Pancreas (tissue), 10 donors: ENCODE measurements around the gene RGPD6. TPM values are rescaled to one million over a fixed set of nuclear protein-coding genes. Genes with fewer than 3 reads are reported as not detected.
"Not testable (repeated sequence)": the region's sequence is repeated elsewhere in the genome, so short reads cannot be mapped to it uniquely, and the experiment has no call there.

Experiments
- ATAC-seq, 4 donors: fragments of 200-7000 bp; cut with Tn5 transposase; one replicate each; pipeline versions ENCODE4 v1.8.0 to v1.9.1; 2020; ENCODE audit warnings: mild to moderate bottlenecking in 4 of 4, moderate library complexity in 4 of 4
- DNase-seq, 6 donors: peaks; one replicate each; pipeline ENCODE4 v3.0.0-alpha.2; 2020
- FAIRE-seq: peaks from 2 replicates; lab custom pipeline; 2012; peaks lifted over from hg19 to GRCh38; lab: Jason Lieb, UNC
- H3K27ac ChIP-seq, 4 donors: fragments of 200-600 bp; sonication (generic); 1 replicate in 3 of 4; 2 replicates in 1 of 4; pipeline versions ENCODE4 v1.5.0 to v1.8.0; 2020
- H3K27me3 ChIP-seq, 4 donors: fragments of 200-600 bp; one replicate each; pipeline ENCODE4 v1.8.0; 2021
- H3K36me3 ChIP-seq, 3 donors: fragments of 200-600 bp; sonication (generic) in 1 of 3; one replicate each; pipeline versions ENCODE4 v1.5.0 to v1.8.0; 2020 to 2021
- H3K4me1 ChIP-seq, 3 donors: fragments of 200-600 bp; one replicate each; pipeline ENCODE4 v1.8.0; 2021
- H3K4me3 ChIP-seq, 4 donors: fragments of 200-600 bp; sonication (generic) in 2 of 4; one replicate each; pipeline versions ENCODE4 v1.5.0 to v1.8.0; 2020 to 2021
- H3K9me3 ChIP-seq, 4 donors: fragments of 200-600 bp; one replicate each; pipeline ENCODE4 v1.8.0; 2021
- WGBS, 2 donors: extraction: QIAGEN DNeasy Blood & Tissue Kit; methylation state at CpG; one replicate each; pipeline ENCODE4 v1.1.7; 2013; 5-methylcytosine and 5-hydroxymethylcytosine counted together
- intact Hi-C, 3 donors: fragments of 100-400 bp; cut with DNase I; formaldehyde crosslinking; loops; one replicate each; pipeline versions ENCODE4 v1.11.1 to v1.14.2; 2022
- polyA plus RNA-seq, 2 donors: library from polyadenylated mRNA; stranded (reverse); fragments of 200-250 nt; gene quantifications; one replicate each; pipeline ENCODE4 v1.2.3, GENCODE V29; 2013
- total RNA-seq, 6 donors: library from RNA; stranded (reverse); fragmentation: NEBNext Ultra II Directional in 4 of 6; extraction: Animal tissue kit (Norgen Biotek cat#: 25700) in 4 of 6; gene quantifications; one replicate each; pipeline versions ENCODE4 v1.2.1 to v1.2.4, GENCODE V29; 2021 to 2023
- donor health status: healthy with polysubstance abuse.
- donor health status: DM: no; HTN: no; CAD: no; lungs with moderate emphysema.
- donor health status: DM: no; HTN: no; CAD: no.
- donor health status: control.
- donor health status: control.
- donor health status: Bipolar disorder and iron deficiency.
- donor health status: DM: yes; HTN: yes; CAD: no.
- donor health status: DM: no; HTN: no; CAD: no.
- donor health status: DM: no; HTN: no; CAD: no.
- donor health status: DM: yes; HTN: yes; CAD: no.

RGPD6 gene
- total and polyA plus RNA-seq, 8 donors, result 7.2 to 30.2 (median 12.3) TPM

GRCh38 chr2:110589677-110590330, 12.8 kb upstream of the RGPD6 start:
- intact Hi-C loops, H3K27ac ChIP-seq, H3K36me3 ChIP-seq, ATAC-seq, H3K9me3 ChIP-seq, DNase-seq, H3K4me3 ChIP-seq, H3K4me1 ChIP-seq, H3K27me3 ChIP-seq, FAIRE-seq: not testable (repeated sequence)
- no CpG with 5 or more reads among the region's 15 CpGs for WGBS, 2 donors

DNA sequence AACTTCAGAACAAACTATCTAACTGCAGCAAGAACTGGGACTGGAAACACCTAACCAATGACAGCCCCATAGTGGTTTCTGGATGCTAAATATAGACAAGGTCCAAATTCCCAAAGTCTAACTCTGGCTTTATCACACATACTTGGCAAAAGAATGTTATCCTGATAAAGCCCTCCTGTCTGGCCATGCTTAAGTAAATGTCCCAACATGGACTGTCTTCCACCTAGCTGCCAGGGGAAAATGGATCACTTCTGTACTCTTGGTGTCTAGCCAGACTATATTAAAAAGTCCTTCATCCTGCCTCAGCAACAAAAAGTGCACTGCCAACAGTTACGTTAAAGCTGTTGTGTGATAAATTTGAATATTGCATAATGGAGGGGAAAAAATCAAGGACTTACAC, 11.5 kb upstream of the RGPD6 start:
- DNase-seq, H3K4me1 ChIP-seq, H3K9me3 ChIP-seq, intact Hi-C loops, H3K36me3 ChIP-seq, H3K4me3 ChIP-seq, H3K27me3 ChIP-seq, H3K27ac ChIP-seq: not testable (repeated sequence)
- FAIRE-seq (peak; percentile 13), ATAC-seq (peak; percentile 52 to 90 (median 75))
- WGBS, 2 donors, result no CpG with 5 or more reads among the region's 1 CpG

DNA sequence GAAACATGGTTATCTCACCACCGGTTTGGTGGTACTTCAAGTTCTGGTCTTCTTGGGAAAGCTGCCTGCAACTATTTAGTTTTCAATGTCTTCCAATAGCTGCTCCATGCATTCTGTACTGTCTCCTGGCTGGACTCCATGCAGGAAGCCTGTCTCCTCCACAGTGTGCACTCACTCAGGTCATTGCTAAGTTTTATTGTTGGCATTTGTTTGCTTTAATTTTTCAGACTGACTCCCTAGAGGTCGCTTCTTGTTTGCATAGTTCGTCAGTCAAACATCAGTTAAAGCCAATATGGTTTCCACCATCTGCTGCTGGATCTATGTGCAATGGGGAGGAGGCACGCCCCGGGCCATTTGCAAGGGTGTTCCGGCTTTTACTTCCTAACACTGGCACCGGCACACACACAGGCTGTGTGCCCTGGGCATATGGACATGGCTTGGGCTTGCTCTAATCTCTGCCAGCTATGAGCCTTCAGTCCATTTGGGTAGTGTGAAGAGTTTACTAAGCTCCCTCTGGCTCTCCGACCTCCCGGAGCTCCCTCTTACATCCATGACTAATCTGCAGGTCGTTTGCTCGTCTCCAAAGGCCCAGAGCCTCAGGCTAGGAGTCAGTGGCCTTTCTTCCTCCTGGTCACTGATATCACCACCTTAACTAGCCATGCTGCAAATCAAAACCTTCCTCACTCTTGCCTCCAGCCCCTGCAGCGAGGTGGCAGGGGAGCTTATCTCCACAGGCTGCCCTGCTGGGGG, 2.4 kb upstream of the RGPD6 start:
- H3K36me3 ChIP-seq, DNase-seq: not testable (repeated sequence)
- WGBS, 2 donors, result no CpG with 5 or more reads among the region's 12 CpGs

GRCh38 chr2:110578429-110578828, 1.4 kb upstream of the RGPD6 start:
- H3K27me3 ChIP-seq, H3K9me3 ChIP-seq, intact Hi-C loops, H3K4me1 ChIP-seq, H3K36me3 ChIP-seq, FAIRE-seq, H3K27ac ChIP-seq, H3K4me3 ChIP-seq, DNase-seq: not testable (repeated sequence)
- ATAC-seq, result peak in 3 of 4 donors; percentile 46 to 51 (median 51)
- no CpG with 5 or more reads among the region's 1 CpG for WGBS, 2 donors

More for the DNA sequence above, 2.4 kb upstream of the RGPD6 start:
- H3K4me1 ChIP-seq, H3K9me3 ChIP-seq, FAIRE-seq, H3K27me3 ChIP-seq, H3K4me3 ChIP-seq, H3K27ac ChIP-seq, intact Hi-C loops: not testable (repeated sequence)
- ATAC-seq, result peak in 2 of 4 donors; percentile 5 to 8

- not testable (repeated sequence) for DNase-seq
These were observed 77.2 kb downstream of the RGPD6 start for GRCh38 chr2:110499755-110500377.

GRCh38 chr2:110496027-110496426, 81.0 kb downstream of the RGPD6 start:
- FAIRE-seq, H3K27me3 ChIP-seq, H3K4me3 ChIP-seq, H3K27ac ChIP-seq, H3K36me3 ChIP-seq, intact Hi-C loops, DNase-seq, H3K4me1 ChIP-seq, ATAC-seq, H3K9me3 ChIP-seq: not testable (repeated sequence)
- no CpG with 5 or more reads among the region's 6 CpGs for WGBS, 2 donors

More at GRCh38 chr2:110499755-110500377, 77.2 kb downstream of the RGPD6 start:
- H3K9me3 ChIP-seq, H3K27me3 ChIP-seq, H3K36me3 ChIP-seq, H3K4me3 ChIP-seq, H3K27ac ChIP-seq, intact Hi-C loops, H3K4me1 ChIP-seq: not testable (repeated sequence)
- FAIRE-seq (peak; percentile 29), ATAC-seq (peak; percentile 67 to 98 (median 94))
- no CpG with 5 or more reads among the region's 8 CpGs for WGBS, 2 donors

DNA sequence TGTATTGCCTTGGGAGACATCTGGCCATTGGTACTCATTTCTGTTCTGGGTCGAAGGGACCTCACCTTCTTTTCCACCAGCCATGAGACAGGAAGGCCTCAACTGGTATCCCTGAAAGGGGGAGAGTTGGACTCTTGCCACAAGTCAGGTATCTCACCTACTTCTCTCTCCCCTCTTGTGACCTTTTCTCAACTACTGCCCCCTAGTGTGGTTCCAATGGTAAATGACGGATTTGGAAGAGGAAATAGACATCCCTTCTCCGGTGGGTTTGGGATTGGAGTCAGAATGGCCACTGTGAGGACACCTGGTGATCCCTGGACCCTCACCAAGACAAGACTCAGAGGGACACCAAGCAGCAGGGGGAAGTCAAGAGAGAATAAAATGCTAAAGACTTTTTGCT, 82.5 kb downstream of the RGPD6 start:
- intact Hi-C loops, H3K4me1 ChIP-seq, ATAC-seq, H3K9me3 ChIP-seq, H3K27ac ChIP-seq, H3K27me3 ChIP-seq, H3K36me3 ChIP-seq, FAIRE-seq, H3K4me3 ChIP-seq, DNase-seq: not testable (repeated sequence)
- no CpG with 5 or more reads among the region's 3 CpGs for WGBS, 2 donors

GRCh38 chr2:110488991-110489390, 88.0 kb downstream of the RGPD6 start:
- H3K27ac ChIP-seq, H3K4me3 ChIP-seq, intact Hi-C loops, ATAC-seq, H3K36me3 ChIP-seq, H3K27me3 ChIP-seq, DNase-seq, H3K9me3 ChIP-seq, H3K4me1 ChIP-seq: not testable (repeated sequence)
- no CpG with 5 or more reads among the region's 1 CpG for WGBS, 2 donors
- FAIRE-seq, result peak; percentile 76

DNA sequence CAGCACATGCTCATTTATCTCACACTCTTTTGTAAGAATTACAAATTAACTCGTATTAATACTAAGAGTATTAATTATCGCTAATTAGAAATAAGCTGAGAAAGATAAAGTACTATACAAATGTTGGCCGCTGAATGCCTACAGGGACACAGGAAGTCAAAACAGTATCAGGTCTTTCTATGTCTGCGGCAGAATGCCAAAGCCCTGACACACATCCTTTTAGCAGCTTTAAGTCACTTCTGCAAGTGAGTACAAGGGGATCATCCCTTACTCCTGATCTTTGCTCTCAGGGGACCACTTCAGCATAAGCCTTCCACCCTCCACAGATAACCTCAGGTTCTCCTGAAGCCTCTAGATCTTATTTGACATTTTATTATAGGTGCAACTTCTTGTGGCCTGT, 94.3 kb downstream of the RGPD6 start:
- DNase-seq, H3K4me1 ChIP-seq, ATAC-seq, intact Hi-C loops, H3K36me3 ChIP-seq, H3K4me3 ChIP-seq, H3K27me3 ChIP-seq, FAIRE-seq, H3K27ac ChIP-seq, H3K9me3 ChIP-seq: not testable (repeated sequence)
- WGBS, 2 donors, result no CpG with 5 or more reads among the region's 4 CpGs

- H3K4me1 ChIP-seq, H3K27me3 ChIP-seq, H3K36me3 ChIP-seq, intact Hi-C loops, FAIRE-seq, DNase-seq, H3K27ac ChIP-seq, H3K4me3 ChIP-seq, H3K9me3 ChIP-seq: not testable (repeated sequence)
- peak; percentile 69 to 83 (median 82) for ATAC-seq
- no CpG with 5 or more reads among the region's 3 CpGs for WGBS, 2 donors
These were observed 95.8 kb downstream of the RGPD6 start for GRCh38 chr2:110481200-110481599.

DNA sequence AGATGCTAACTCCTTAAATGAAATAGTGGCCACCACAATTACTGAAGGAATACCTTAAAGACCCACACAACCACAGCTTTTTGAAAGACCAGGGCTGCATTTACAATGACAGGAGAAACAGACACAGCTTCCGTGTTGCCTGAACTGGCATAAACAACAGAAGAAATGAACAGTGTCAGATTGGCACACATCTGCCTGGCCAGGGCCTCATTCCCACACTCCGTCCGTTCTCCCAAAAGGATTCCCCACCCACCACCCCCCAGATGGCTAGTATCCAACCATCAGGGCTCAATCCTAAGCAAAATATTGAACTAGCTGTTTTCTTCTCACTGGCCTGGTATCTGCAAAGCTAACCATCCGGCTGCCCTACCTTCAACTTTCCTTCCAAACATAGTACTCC, 96.9 kb downstream of the RGPD6 start:
- H3K27me3 ChIP-seq, FAIRE-seq, intact Hi-C loops, H3K36me3 ChIP-seq, H3K4me1 ChIP-seq, DNase-seq, H3K27ac ChIP-seq, H3K4me3 ChIP-seq, H3K9me3 ChIP-seq: not testable (repeated sequence)
- peak; percentile 60 to 65 (median 62) for ATAC-seq
- WGBS, 2 donors, result no CpG with 5 or more reads among the region's 4 CpGs

GRCh38 chr2:110477370-110477769, 99.7 kb downstream of the RGPD6 start:
- H3K27ac ChIP-seq, DNase-seq, H3K4me3 ChIP-seq, H3K9me3 ChIP-seq, H3K27me3 ChIP-seq, H3K36me3 ChIP-seq, FAIRE-seq, intact Hi-C loops, H3K4me1 ChIP-seq: not testable (repeated sequence)
- ATAC-seq, result peak; percentile 33 to 52 (median 41)
- WGBS, 2 donors, result no CpG with 5 or more reads among the region's 7 CpGs
